Measurements from ENCODE around the gene SDC3.

Gene SDC3

DNA sequence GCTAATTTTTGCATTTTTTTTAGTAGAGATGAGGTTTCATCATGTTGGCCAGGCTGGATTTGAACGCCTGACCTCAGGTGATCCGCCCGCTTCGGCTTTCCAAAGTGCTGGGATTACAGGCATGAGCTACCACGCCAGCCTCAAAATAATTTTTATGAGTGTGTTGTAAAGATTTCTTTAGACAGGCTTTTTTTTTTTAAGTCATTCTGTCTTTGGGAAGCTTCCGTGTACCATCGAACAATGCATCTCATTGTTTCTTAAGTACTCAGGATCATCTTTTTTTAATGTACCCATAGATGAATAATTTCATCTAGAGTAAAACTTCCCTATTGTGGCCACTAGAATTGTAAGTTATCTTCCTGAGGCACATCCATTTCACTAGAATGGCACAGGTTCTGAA lies 19.6 kb upstream of the SDC3 start:
- no peak for DNase-seq

DNA sequence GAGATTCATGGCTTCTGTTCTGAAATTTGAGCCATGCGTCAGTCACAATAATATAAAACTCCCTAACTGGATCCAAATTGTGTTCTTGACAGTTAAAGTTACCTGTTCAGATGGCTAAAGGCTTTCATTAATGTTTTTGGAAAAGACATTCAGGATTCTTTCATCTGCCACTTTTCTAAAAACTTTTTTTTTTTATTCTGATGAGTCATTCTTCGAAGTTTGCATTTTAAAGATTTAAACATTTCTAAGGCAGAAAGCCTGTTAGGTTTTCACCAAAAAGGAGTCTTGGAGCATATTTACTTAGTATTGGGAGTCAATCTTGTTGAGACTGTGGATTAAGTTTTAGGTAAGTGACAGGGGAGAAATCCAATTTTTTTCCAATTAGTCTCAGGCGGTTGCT lies 18.9 kb upstream of the SDC3 start:
- DNase-seq, result no peak

DNA sequence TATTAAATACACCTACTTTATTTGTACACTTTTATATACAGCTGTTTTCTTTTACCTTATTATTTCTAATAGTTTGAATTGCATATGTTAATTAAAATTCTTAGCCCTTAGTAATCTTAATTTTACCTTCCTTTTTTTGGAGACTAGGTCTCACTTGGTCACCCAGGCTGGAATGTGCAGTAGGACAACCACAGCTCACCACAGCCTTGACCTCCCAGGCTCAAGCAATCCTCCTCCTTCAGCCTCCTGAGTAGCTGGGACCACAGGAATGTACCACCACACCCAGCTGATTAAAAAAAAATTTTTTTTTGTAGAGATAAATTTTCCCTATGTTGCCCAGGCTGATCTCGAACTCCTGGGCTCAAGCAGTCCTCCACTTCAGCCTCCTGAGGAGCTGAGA lies 15.0 kb upstream of the SDC3 start:
- no peak for DNase-seq

DNA sequence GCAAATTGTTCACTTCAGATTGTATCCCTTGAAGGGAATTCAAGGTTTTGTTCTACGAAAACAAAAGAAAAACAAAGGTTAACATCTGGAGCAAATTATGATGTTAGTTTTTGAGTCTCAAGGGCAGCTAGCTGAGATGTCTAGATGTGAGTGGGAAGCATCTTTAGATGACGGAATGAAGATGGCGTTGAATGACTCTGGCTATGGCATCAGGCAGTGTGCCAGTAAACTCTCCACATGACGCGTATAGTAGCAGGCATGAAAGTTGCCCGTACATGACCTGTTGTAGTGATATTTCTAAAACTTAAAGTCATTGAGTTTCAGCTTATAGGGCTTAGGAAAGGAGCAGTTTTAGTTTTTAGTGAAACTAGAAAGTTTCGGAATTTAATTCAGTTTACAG lies 12.3 kb upstream of the SDC3 start:
- no peak for DNase-seq

GRCh38 chr1:30919025-30919881 lies 10.7 kb upstream of the SDC3 start:
- DNase-seq, result no peak

DNA sequence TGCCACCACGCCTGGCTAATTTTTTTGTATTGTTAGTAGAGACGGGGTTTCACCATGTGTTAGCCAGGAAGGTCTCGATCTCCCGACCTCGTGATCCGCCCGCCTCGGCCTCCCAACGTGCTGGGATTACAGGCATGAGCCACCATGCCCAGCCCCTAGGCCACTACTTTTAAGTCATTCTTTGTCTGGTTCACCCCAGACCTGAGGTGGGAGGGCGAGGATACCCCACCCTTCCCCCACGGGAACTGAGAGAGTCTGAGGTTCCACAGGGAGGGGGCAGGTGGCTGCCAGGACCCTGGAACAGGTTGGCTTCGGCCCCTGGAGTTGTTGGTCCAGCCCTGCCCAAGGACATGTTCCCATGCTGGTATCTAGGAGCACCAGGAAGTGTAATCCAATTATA lies 7.7 kb upstream of the SDC3 start:
- DNase-seq, result no peak

GRCh38 chr1:30915491-30916230 lies 7.1 kb upstream of the SDC3 start:
- DNase-seq, result no peak

- no peak for DNase-seq
These were observed 6.4 kb upstream of the SDC3 start for GRCh38 chr1:30914931-30915330.

DNA sequence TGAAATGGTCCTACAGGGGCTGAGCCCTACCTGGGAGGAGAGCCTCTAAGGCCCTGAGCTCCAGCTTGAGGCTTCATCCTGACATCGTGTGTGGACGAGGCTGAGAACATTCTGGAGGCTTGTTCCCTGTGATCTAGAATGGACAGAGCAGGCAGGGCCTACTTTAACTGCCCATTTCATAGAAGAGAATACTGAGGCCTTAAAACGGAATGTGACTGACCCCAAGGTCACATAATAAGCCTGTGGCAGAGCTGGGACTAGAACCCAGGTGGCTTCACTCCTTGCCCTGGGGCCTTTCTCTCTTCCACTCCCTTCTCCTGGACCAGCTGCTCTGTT lies 6.0 kb upstream of the SDC3 start:
- DNase-seq, result no peak

- peak in 3 of 14 donors; percentile 25 to 56 (median 30) for DNase-seq
These were observed 4.5 kb upstream of the SDC3 start for GRCh38 chr1:30912913-30913652.

- DNase-seq, result no peak
These were observed 3.7 kb upstream of the SDC3 start for GRCh38 chr1:30912224-30912623.

DNA sequence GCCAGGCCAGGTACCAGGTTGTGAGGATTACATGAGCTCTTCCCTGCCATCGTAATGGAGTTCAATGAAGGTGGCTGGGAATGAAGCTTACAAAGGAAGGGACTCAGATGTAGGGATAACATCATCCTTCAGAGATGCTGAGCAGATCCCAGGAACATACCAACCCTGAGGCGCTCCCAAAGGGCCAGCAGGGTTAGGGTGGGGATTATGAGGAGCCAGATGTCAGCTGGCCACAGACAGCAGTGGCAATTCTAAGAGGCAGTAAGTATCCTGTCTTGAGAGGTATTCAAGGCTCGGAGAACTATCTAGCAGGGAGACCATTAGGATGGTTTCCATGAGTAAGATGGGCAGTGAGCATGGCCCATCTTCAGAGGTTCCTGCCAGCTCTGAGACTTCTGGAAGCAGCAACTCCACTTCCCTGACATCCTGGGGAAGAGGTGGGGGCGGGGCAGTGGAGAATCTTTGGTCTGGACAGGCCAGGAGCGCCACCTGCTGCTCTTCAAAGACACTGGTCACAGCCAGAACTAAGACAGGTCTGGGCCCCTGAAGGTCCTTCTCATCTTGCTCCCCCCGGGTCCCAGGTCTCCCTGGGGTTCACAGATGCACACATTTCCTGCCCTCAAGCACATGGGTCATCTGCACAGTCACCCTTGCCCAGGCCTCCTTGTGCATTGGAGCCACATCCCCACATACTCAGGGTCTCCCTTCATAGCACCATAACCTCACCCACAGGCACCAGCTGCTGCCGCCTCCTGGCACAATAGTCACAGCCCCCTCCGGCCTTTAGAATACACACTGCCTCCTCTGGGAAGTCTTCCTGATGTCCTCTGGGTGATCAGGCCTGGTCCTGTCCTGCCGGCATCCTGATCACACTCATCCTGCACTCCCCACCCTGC lies 2.7 kb upstream of the SDC3 start:
- DNase-seq, result peak in 13 of 14 donors; percentile 34 to 81 (median 67)

- DNase-seq, result no peak
These were observed 959 bp upstream of the SDC3 start for GRCh38 chr1:30909365-30910068.

DNA sequence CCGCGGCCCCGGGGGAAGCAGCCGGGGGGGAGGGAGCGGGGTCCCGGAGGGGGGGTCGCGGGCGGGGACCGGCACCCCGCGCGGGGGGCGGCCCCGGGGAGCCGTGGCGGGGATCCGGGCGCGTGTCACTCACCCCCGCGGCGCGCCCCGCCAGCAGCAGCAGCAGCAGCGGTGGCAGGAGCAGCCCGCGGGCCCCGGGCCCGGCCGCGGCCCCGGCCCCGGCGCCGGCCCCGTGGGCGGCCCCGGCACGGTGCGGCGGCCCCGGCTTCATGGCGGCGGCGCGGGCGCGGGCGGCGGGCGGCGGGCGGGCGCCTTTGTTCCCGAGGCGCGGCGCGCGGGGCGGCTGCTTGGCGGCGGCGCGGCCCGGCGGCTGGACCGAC lies 252 bp downstream of the SDC3 start:
- no peak for DNase-seq

DNA sequence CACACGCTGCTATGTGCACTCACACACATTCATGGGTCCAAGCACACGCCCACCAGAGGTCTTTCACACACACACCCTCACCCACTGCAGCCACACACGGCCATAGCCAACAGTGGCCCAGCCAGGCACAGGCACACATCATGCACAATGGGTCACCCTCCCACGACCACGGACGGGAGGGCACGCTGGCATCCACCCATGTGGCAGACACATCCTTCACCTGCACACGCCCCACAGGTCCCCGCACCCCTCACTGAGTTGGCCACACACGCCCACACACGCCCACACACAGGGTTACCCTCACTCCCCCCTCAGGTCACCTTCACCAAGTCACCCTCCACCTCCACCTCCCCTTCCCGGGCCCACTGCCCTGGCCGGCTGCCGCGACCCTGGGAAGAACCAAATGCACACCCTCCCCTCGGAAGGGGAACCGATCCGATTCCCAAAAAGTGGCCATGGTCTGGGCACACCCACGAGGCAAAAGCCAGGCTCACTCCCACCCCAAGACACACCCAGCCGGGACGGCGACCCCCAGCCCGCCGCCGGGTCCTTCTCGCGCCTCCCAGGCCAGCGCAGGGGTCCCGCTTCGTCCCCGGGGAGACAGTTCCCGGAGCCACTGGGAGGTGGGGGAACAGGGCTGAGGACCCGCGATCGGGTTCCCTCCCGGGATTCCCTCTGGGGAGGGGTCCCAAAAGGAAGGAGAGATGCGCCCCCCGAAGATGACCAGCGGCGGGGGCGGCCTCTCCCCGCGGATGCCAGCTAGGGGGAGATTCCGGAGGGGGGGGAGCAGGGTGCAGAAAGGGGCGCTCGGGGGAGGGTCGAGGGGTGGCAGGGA lies 860 bp downstream of the SDC3 start:
- DNase-seq, result no peak

- no peak for DNase-seq
These were observed 1.7 kb downstream of the SDC3 start for GRCh38 chr1:30906631-30907441.

GRCh38 chr1:30905916-30906620 lies 2.5 kb downstream of the SDC3 start:
- DNase-seq, result no peak

DNA sequence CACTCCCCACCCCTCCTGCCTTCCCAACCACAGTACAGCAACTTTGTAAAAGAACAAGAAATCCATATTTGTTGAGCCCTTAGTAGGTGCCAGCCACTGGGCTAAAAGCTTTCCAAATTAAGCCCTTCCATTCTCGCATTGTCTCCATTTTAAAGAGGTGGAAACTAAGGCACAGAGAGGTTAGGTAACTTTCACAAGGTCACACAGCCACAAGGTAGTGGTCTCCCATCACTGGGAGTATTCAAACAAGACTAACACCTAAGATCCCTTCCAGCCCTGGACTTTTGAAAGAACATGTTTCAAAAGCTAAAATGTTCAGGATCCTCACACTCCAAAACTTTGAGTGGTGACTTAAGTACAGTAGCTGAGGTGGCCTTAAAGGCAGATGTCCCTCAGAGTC lies 3.2 kb downstream of the SDC3 start:
- DNase-seq, result no peak

DNA sequence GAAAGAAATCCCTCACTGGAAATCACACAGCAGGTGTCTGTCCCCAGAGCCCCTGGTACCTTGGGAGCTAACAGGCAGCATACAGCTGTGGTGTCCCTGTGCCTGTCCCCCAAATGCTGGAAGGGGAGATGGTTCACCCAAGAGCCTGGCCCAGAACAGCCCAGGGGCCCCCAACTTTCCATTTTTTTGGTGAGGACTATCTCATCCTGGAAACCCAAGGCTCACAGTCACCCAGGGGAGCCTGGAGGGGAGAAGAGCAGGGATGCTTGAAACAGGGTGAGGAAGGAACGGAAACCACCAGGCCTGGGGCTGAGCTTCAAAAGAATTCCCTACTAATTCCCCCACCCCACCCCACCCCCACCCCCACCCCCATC lies 3.6 kb downstream of the SDC3 start:
- no peak for DNase-seq

Data from C1 segment of cervical spinal cord (tissue), 14 donors.